AG09319 (cell line): ENCODE results near the gene ATP8B3.
A peak's percentile ranks its signal among the peaks of the same experiment; 100 is the strongest.

Source experiments
- DNase-seq: peaks from one replicate; pipeline ENCODE4 v3.0.0-alpha.2; 2010; ENCODE audit warnings: low read depth; ENCODE audit errors: extremely low read depth
- CTCF ChIP-seq: IDR thresholded peaks from 2 replicates; pipeline ENCODE4 v1.5.1; 2011; ENCODE audit warnings: low read depth, mild to moderate bottlenecking, inconsistent platforms, low read length, moderate library complexity

The ATP8B3 gene

GRCh38 chr19:1811942-1812425 is at the start of gene ATP8B3:
Gene ATP8B3 (minus strand): TSS chr19:1812276. CDS start chr19:1811736, 540 bp downstream.
- DNase-seq = no peak
- peak; percentile 5; the same call in 1 of the 2 replicates for TF ChIP-seq CTCF

- TF ChIP-seq CTCF = no peak
- no peak for DNase-seq
Observed at GRCh38 chr19:1861599-1862031, 49.5 kb upstream of the ATP8B3 start.

GRCh38 chr19:1860821-1861598 is 48.9 kb upstream of the ATP8B3 start:
- DNase-seq = no peak
- TF ChIP-seq CTCF = no peak

- no peak for DNase-seq
- TF ChIP-seq CTCF = no peak
Observed at GRCh38 chr19:1860042-1860775, 48.1 kb upstream of the ATP8B3 start.

- TF ChIP-seq CTCF = no peak
- no peak for DNase-seq
Observed at GRCh38 chr19:1859331-1859781, 47.3 kb upstream of the ATP8B3 start.

- DNase-seq = no peak
- no peak for TF ChIP-seq CTCF
Observed at GRCh38 chr19:1858412-1859081, 46.5 kb upstream of the ATP8B3 start.
